Osteocyte (in vitro differentiated cells): ENCODE data around the gene BMPR1B. TPM values are rescaled to one million over a fixed set of nuclear protein-coding genes. Genes with fewer than 3 reads are reported as not detected.

ENCODE experiments used
- DNase-seq: peaks from one replicate; pipeline ENCODE4 v3.0.0; 2021; ENCODE audit warnings: mixed read lengths; ENCODE audit not compliant: unreplicated experiment; ENCODE audit errors: extremely low spot score
- H3K27ac Mint-ChIP-seq: one replicate; pipeline ENCODE4 v1.8.0; 2021; ENCODE audit warnings: mild to moderate bottlenecking, mixed read lengths; ENCODE audit not compliant: unreplicated experiment
- H3K27me3 Mint-ChIP-seq: one replicate; pipeline ENCODE4 v1.8.0; 2021; ENCODE audit warnings: mixed read lengths; ENCODE audit not compliant: unreplicated experiment
- H3K36me3 Mint-ChIP-seq: one replicate; pipeline ENCODE4 v1.8.0; 2021; ENCODE audit warnings: mixed read lengths; ENCODE audit not compliant: unreplicated experiment
- H3K4me1 Mint-ChIP-seq: one replicate; pipeline ENCODE4 v1.8.0; 2021; ENCODE audit warnings: mixed read lengths; ENCODE audit not compliant: unreplicated experiment
- H3K4me3 Mint-ChIP-seq: one replicate; pipeline ENCODE4 v1.8.0; 2021; ENCODE audit warnings: mild to moderate bottlenecking, moderate library complexity, mixed read lengths; ENCODE audit not compliant: unreplicated experiment
- H3K9me3 Mint-ChIP-seq: one replicate; pipeline ENCODE4 v1.8.0; 2021; ENCODE audit warnings: mixed read lengths; ENCODE audit not compliant: unreplicated experiment
- CTCF ChIP-seq: fragments of 200-600 bp; sonication (generic); IDR thresholded peaks from 2 replicates; pipeline ENCODE4 v1.5.0; 2021; ENCODE audit warnings: antibody characterized with exemption, mild to moderate bottlenecking, moderate library complexity
- total RNA-seq: library from RNA; stranded (reverse); gene quantifications from 2 replicates; pipeline ENCODE4 v1.2.1, GENCODE V29; 2021

BMPR1B gene
- total RNA-seq, 1 donor from 2014 or later, result 1.5 TPM

DNA sequence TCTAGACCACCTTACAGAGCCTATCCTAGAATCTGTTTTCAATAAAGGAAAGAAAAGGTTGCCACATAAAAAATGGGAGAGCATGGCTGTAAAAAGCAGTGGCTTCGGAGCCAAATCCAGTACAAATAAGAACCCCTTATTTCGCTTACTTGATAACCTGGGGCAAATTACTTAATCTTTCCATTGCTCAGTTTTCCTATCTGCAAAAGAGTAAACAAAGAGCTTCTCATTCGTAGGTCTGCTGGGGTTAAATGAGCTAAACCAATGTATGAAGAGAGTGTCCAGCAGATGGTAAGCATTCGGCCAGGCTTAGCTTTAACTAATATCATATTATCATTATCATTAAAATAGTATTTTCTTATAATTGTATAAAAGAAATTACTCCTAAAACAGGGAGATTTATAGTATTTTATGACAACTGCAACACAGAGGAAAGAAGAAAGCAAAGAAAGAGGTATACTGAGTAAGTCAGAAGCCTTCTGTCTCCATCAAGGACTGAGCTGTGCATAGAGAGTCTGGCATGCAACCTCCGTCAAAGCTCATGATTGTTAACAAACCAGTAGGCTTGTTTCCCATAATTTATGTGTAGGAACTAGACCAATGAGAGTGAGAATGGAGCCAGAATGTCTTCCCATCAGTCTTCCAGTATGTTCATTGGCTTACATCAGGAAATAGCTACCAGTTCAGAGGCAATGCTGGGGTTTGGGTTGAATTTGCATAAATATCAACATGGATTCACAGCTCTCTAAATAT is 426.1 kb downstream of the BMPR1B start:
- H3K36me3 Mint-ChIP-seq, result no peaks in the 10 kb centered on the region
- H3K4me1 Mint-ChIP-seq, result no peaks in the 10 kb centered on the region
- H3K9me3 Mint-ChIP-seq, result no peaks in the 10 kb centered on the region

DNA sequence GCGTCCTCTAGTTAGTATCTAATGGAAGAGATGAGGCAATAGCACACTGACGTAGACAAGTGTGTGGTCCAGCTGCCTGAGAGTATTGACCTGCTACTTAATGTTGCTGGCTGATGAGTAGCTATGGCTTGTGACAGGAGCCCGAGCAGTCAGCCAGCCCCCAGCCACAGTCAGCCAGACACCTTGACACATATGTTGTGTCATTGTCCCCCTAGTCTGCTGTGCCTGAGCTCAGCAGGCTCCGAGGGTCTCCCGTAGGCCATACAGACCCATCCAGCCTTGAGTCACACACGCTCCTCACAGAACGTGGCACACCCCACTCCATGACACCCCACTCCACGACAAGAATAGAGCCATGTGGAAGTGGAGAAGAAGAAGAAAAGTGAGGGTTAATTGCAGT is 428.9 kb downstream of the BMPR1B start:
- no peak for DNase-seq
- no peaks in the 10 kb centered on the region for H3K36me3 Mint-ChIP-seq
- H3K4me3 Mint-ChIP-seq, result no peak overlapping the region
- peaks cover 6% of the 10 kb centered on the region for H3K27me3 Mint-ChIP-seq
- no peak overlapping the region for H3K27ac Mint-ChIP-seq
- H3K4me1 Mint-ChIP-seq, result no peaks in the 10 kb centered on the region
- TF ChIP-seq CTCF, result no peak
- H3K9me3 Mint-ChIP-seq, result no peaks in the 10 kb centered on the region

More for the DNA sequence above, 426.1 kb downstream of the BMPR1B start:
- no peak overlapping the region for H3K27ac Mint-ChIP-seq
- peaks cover 6% of the 10 kb centered on the region for H3K27me3 Mint-ChIP-seq
- TF ChIP-seq CTCF, result no peak
- H3K4me3 Mint-ChIP-seq, result no peak overlapping the region
- no peak for DNase-seq

DNA sequence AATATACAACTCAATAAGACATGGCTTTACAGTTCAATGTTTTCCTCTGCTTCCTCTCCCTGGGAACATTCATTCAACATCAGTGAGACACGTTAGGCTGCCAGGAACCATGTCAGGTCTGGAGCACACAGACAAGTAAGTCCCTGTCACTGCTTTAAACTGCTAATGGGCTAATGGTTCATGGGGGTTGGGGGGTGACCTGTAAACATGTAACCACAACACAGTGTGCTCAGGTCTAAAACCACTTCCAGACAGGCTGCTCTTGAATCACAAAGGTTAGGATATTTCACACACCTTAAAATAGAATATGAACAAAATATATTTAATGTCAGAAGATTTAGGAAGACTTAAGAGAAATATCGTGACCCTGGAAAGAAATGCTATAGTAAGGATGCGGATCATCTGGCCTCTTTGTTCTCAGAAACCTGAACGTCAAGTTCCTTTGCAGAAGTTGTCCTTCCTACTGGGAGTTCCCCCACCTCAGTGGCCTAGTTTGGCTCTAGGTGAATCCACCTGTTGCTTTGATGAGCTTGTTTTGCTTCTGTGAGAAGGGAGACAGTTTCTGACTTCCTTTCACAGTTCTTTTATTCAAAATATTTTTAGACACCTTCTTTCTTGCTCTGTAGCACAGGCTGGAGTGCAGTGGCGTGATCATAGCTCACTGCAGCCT is 431.1 kb downstream of the BMPR1B start:
- no peak overlapping the region for H3K27ac Mint-ChIP-seq
- no peak for TF ChIP-seq CTCF
- no peaks in the 10 kb centered on the region for H3K9me3 Mint-ChIP-seq
- H3K36me3 Mint-ChIP-seq, result no peaks in the 10 kb centered on the region
- no peak for DNase-seq
- no peaks in the 10 kb centered on the region for H3K4me1 Mint-ChIP-seq
- H3K4me3 Mint-ChIP-seq, result no peak overlapping the region
- peaks cover 14% of the 10 kb centered on the region for H3K27me3 Mint-ChIP-seq

DNA sequence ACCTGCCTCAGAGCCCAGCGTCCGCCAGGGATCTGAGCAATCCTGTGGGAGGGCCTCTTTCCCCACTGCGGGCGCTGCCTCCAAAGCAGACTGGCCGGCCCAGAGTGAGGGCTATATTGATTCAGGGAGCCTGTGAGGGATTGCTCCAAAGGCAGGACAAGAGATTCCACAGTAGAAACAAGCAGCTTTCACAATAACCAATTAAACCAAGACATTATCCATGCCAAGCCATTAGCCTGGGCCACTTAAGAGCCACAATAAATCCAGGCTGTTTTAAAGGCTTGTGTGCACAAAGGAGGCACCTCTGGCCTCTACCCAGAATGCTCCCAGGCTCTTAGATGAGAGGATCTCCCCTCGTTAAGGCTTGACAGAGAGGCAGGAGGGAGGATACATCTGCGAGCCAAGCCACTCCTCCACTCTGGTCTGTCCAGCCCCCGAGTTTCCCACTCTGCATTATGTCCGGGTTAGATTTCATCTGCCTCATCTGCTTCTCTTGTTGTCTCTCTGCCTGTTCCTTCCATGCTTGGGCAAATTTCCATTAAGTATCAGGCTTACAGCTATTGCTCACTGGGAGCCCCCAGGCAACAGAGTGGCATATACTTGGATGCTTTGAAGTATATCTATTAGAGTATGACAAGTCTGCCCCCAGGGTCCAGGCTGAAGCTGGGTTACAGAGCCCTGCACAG is 433.1 kb downstream of the BMPR1B start:
- H3K4me3 Mint-ChIP-seq, result no peak overlapping the region
- H3K9me3 Mint-ChIP-seq, result no peaks in the 10 kb centered on the region
- DNase-seq, result no peak
- no peaks in the 10 kb centered on the region for H3K4me1 Mint-ChIP-seq
- no peak for TF ChIP-seq CTCF
- H3K27ac Mint-ChIP-seq, result no peak overlapping the region
- peaks cover 25% of the 10 kb centered on the region for H3K27me3 Mint-ChIP-seq
- no peaks in the 10 kb centered on the region for H3K36me3 Mint-ChIP-seq

- Mint-ChIP-seq H3K27me3 (peaks cover 30% of the 10 kb centered on the region), H3K27ac (no peak overlapping the region), H3K36me3 (no peaks in the 10 kb centered on the region), H3K4me1 (no peaks in the 10 kb centered on the region), H3K4me3 (no peak overlapping the region), H3K9me3 (no peaks in the 10 kb centered on the region)
- DNase-seq, result no peak
- TF ChIP-seq CTCF, result no peak
Observed at GRCh38 chr4:95191537-95191936, 433.8 kb downstream of the BMPR1B start.
